Astrocyte (in vitro differentiated cells and primary cell): Measurements from ENCODE around the gene CDH22. TPM values are rescaled to one million over a fixed set of nuclear protein-coding genes. Genes with fewer than 3 reads are reported as not detected.

Experiments
- DNase-seq: peaks from one replicate; pipeline ENCODE4 v3.0.0-alpha.2; 2010; ENCODE audit warnings: low read depth
- FAIRE-seq: peaks from 2 replicates; lab custom pipeline; 2011; peaks lifted over from hg19 to GRCh38; lab: Jason Lieb, UNC
- H2AFZ ChIP-seq: 2 replicates; pipeline ENCODE4 v1.6.0; 2012; ENCODE audit warnings: low read depth, low read length, inconsistent platforms
- H3K27ac ChIP-seq: 2 replicates; pipeline ENCODE4 v1.5.1; 2011; ENCODE audit warnings: low read depth, low read length, inconsistent platforms
- H3K27me3 ChIP-seq: 2 replicates; pipeline ENCODE4 v1.6.0; 2011; ENCODE audit warnings: low read length, inconsistent platforms; ENCODE audit not compliant: insufficient read depth
- H3K36me3 ChIP-seq: 2 replicates; pipeline ENCODE4 v1.5.1; 2011; ENCODE audit warnings: low read length, inconsistent platforms; ENCODE audit not compliant: insufficient read depth
- H3K4me1 ChIP-seq: 2 replicates; pipeline ENCODE4 v1.5.1; 2011; ENCODE audit warnings: low read length, inconsistent platforms; ENCODE audit not compliant: insufficient read depth
- H3K4me2 ChIP-seq: 2 replicates; pipeline ENCODE4 v1.6.0; 2012; ENCODE audit warnings: low read length, inconsistent platforms
- H3K4me3 ChIP-seq: 2 replicates; pipeline ENCODE4 v1.5.1; 2011; ENCODE audit warnings: low read depth, mild to moderate bottlenecking, low read length, inconsistent platforms; ENCODE audit not compliant: insufficient read depth
- H3K79me2 ChIP-seq: 2 replicates; pipeline ENCODE4 v1.6.0; 2012; ENCODE audit warnings: mild to moderate bottlenecking, low read length, inconsistent platforms; ENCODE audit not compliant: insufficient read depth
- H3K9ac ChIP-seq: 2 replicates; pipeline ENCODE4 v1.6.0; 2012; ENCODE audit warnings: mild to moderate bottlenecking, low read length, inconsistent platforms
- H3K9me3 ChIP-seq: 2 replicates; pipeline ENCODE4 v1.5.1; 2012; ENCODE audit warnings: low read depth, mild to moderate bottlenecking, low read length, inconsistent platforms; ENCODE audit not compliant: insufficient read depth
- H4K20me1 ChIP-seq: 2 replicates; pipeline ENCODE4 v1.6.0; 2012; ENCODE audit warnings: low read length, inconsistent platforms; ENCODE audit not compliant: insufficient read depth
- H3K27ac Mint-ChIP-seq: one replicate; pipeline ENCODE4 v1.8.0; 2021; ENCODE audit warnings: mild to moderate bottlenecking, mixed read lengths; ENCODE audit not compliant: unreplicated experiment
- H3K27me3 Mint-ChIP-seq: one replicate; pipeline ENCODE4 v1.8.0; 2021; ENCODE audit warnings: low read depth, mixed read lengths; ENCODE audit not compliant: unreplicated experiment
- H3K36me3 Mint-ChIP-seq: one replicate; pipeline ENCODE4 v1.8.0; 2021; ENCODE audit warnings: low read depth, mixed read lengths; ENCODE audit not compliant: unreplicated experiment
- H3K4me1 Mint-ChIP-seq: one replicate; pipeline ENCODE4 v1.8.0; 2021; ENCODE audit warnings: low read depth, mixed read lengths; ENCODE audit not compliant: unreplicated experiment
- H3K4me3 Mint-ChIP-seq: one replicate; pipeline ENCODE4 v1.8.0; 2021; ENCODE audit warnings: mild to moderate bottlenecking, moderate library complexity, mixed read lengths; ENCODE audit not compliant: unreplicated experiment
- H3K9me3 Mint-ChIP-seq: one replicate; pipeline ENCODE4 v1.8.0; 2021; ENCODE audit warnings: mild to moderate bottlenecking, mixed read lengths; ENCODE audit not compliant: unreplicated experiment
- CTCF ChIP-seq: IDR thresholded peaks from 2 replicates; pipeline ENCODE4 v1.5.1; 2011; ENCODE audit warnings: low read depth, mild to moderate bottlenecking, inconsistent platforms, low read length, moderate library complexity; ENCODE audit not compliant: insufficient read depth
- EZH2 ChIP-seq: IDR thresholded peaks from 2 replicates; pipeline ENCODE4 v1.6.1; 2012; ENCODE audit warnings: mild to moderate bottlenecking, low read length, inconsistent platforms; ENCODE audit not compliant: insufficient read depth
- total RNA-seq: library from RNA; stranded (reverse); gene quantifications from 2 replicates; pipeline ENCODE4 v1.2.1, GENCODE V29; 2021

CDH22 gene
- total RNA-seq, 1 donor from 2014 or later = not detected

- Histone ChIP-seq H3K9me3 (no peaks in the 10 kb centered on the region), H3K9ac (no peak overlapping the region), H3K27me3 (peaks cover 13% of the 10 kb centered on the region), H2AFZ (no peak overlapping the region), H3K79me2 (no peaks in the 10 kb centered on the region), H3K4me2 (no peak overlapping the region), H3K4me1 (no peaks in the 10 kb centered on the region), H3K4me3 (no peak overlapping the region), H4K20me1 (no peaks in the 10 kb centered on the region), H3K27ac (no peak overlapping the region), H3K36me3 (no peaks in the 10 kb centered on the region)
- H3K27ac Mint-ChIP-seq = no peak overlapping the region
- no peaks in the 10 kb centered on the region for H3K36me3 Mint-ChIP-seq
- TF ChIP-seq CTCF (no peak), EZH2 (no peak)
- H3K9me3 Mint-ChIP-seq = no peaks in the 10 kb centered on the region
- H3K4me1 Mint-ChIP-seq = no peaks in the 10 kb centered on the region
- no peak for DNase-seq
- H3K27me3 Mint-ChIP-seq = peaks cover 49% of the 10 kb centered on the region
- FAIRE-seq = no peak
- no peak overlapping the region for H3K4me3 Mint-ChIP-seq
These were observed 16.9 kb downstream of the CDH22 start for GRCh38 chr20:46291401-46291800.

DNA sequence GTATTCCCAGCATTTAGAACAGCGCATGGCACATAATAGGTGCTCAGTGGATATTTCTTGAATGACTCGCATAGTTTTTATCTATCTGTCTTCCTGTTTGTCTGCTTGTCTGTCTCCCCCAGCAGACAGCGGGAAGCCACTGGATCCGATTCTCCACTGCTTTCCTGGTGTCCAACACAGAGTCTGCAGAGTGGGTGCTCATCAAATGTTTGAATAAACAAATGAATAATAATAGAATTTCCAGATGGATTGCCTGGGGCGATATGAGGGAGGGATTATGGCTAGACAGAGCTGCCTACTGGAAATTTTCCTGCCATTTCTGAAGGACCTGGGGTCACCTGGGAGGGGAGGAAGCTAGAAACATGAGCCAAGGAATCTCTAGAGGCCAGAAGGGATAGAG lies 18.9 kb downstream of the CDH22 start:
- no peaks in the 10 kb centered on the region for H3K9me3 ChIP-seq
- H3K4me3 Mint-ChIP-seq = no peak overlapping the region
- H3K27ac Mint-ChIP-seq = no peak overlapping the region
- no peak overlapping the region for H3K4me2 ChIP-seq
- H3K79me2 ChIP-seq = no peaks in the 10 kb centered on the region
- no peak for TF ChIP-seq EZH2
- no peak for TF ChIP-seq CTCF
- no peaks in the 10 kb centered on the region for H3K36me3 Mint-ChIP-seq
- H3K9me3 Mint-ChIP-seq = no peaks in the 10 kb centered on the region
- H2AFZ ChIP-seq = no peak overlapping the region
- peaks cover 13% of the 10 kb centered on the region for H3K27me3 ChIP-seq
- no peak overlapping the region for H3K4me3 ChIP-seq
- FAIRE-seq = no peak
- H3K27ac ChIP-seq = no peak overlapping the region
- H3K27me3 Mint-ChIP-seq = peaks cover 42% of the 10 kb centered on the region
- no peak for DNase-seq
- H3K4me1 Mint-ChIP-seq = peaks cover 1% of the 10 kb centered on the region
- no peak overlapping the region for H3K9ac ChIP-seq
- H4K20me1 ChIP-seq = no peaks in the 10 kb centered on the region
- H3K36me3 ChIP-seq = no peaks in the 10 kb centered on the region
- H3K4me1 ChIP-seq = no peaks in the 10 kb centered on the region

- Mint-ChIP-seq H3K36me3 (no peaks in the 10 kb centered on the region), H3K4me1 (peaks cover 9% of the 10 kb centered on the region), H3K9me3 (no peaks in the 10 kb centered on the region), H3K27ac (no peak overlapping the region), H3K4me3 (no peak overlapping the region), H3K27me3 (peaks cover 38% of the 10 kb centered on the region)
- no peaks in the 10 kb centered on the region for H3K79me2 ChIP-seq
- H3K27me3 ChIP-seq = peaks cover 13% of the 10 kb centered on the region
- FAIRE-seq (no peak), DNase-seq (no peak)
- H3K36me3 ChIP-seq = no peaks in the 10 kb centered on the region
- no peaks in the 10 kb centered on the region for H4K20me1 ChIP-seq
- no peaks in the 10 kb centered on the region for H3K9me3 ChIP-seq
- H3K4me1 ChIP-seq = no peaks in the 10 kb centered on the region
- no peak overlapping the region for H3K9ac ChIP-seq
- no peak overlapping the region for H2AFZ ChIP-seq
- TF ChIP-seq EZH2 (no peak), CTCF (no peak)
- no peak overlapping the region for H3K4me2 ChIP-seq
- H3K27ac ChIP-seq = no peak overlapping the region
- no peak overlapping the region for H3K4me3 ChIP-seq
These were observed 21.3 kb downstream of the CDH22 start for GRCh38 chr20:46286977-46287376.
